ENCODE data around the gene ZBP1.

GRCh38 chr20:57582432-57583288 is 37.6 kb downstream of the ZBP1 start:
- no peak for TF ChIP-seq YY1 (IDR thresholded peaks at IDR 0.05; ENCODE audit: insufficient read depth, insufficient read length)
- TF ChIP-seq ZNF274 (IDR thresholded peaks at IDR 0.05; ENCODE audit: low read depth, low read length) = no peak
- no peak for TF ChIP-seq SUZ12 (IDR thresholded peaks at IDR 0.05; ENCODE audit: extremely low read depth, insufficient read depth, insufficient read length)

Data from NT2/D1 (cell line).